ENCODE measurements around the gene CAMSAP1.
A peak's percentile ranks its signal among the peaks of the same experiment; 100 is the strongest.

The CAMSAP1 gene

DNA sequence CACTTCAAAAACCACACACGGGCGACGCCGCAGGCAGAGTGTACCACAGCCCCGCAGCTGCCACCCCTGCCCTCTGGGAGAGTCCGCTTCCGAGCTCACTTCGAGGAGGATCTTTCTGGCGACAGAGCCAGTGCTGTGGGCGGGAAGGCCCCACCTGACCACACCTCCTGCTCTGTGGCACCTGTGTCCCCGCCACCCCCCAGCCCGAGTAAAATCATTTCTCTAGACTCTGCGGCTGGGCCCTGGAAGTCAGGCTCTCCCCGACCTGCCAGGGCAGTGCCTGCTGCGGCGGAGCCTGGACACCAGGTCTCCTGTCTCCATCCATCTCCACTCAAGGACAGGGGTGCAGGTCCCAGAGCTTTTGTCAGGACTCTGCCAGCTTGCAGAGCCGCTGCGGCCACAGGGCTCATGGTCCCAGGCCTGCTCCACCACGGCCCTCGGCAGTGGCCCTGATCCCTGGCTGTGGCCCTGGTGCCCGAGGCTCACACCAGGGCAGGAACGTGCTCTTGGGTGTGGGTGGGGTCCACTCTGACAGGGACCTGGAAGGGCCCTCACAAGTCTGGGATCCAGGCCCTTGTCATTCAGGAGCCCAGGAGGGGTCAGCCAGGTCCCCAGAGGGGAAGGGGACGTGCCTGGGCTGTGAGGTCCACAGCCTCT lies 20.9 kb upstream of the CAMSAP1 start:
- no peak overlapping the region for H3K4me3 ChIP-seq (ENCODE audit: low read depth, low read length)
- TF ChIP-seq, protein P1, sequence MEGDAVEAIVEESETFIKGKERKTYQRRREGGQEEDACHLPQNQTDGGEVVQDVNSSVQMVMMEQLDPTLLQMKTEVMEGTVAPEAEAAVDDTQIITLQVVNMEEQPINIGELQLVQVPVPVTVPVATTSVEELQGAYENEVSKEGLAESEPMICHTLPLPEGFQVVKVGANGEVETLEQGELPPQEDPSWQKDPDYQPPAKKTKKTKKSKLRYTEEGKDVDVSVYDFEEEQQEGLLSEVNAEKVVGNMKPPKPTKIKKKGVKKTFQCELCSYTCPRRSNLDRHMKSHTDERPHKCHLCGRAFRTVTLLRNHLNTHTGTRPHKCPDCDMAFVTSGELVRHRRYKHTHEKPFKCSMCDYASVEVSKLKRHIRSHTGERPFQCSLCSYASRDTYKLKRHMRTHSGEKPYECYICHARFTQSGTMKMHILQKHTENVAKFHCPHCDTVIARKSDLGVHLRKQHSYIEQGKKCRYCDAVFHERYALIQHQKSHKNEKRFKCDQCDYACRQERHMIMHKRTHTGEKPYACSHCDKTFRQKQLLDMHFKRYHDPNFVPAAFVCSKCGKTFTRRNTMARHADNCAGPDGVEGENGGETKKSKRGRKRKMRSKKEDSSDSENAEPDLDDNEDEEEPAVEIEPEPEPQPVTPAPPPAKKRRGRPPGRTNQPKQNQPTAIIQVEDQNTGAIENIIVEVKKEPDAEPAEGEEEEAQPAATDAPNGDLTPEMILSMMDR (conservative IDR thresholded peaks at IDR 0.05; ENCODE audit: low read depth, low read length), result no peak
- no peak for DNase-seq (ENCODE audit: low read depth)

DNA sequence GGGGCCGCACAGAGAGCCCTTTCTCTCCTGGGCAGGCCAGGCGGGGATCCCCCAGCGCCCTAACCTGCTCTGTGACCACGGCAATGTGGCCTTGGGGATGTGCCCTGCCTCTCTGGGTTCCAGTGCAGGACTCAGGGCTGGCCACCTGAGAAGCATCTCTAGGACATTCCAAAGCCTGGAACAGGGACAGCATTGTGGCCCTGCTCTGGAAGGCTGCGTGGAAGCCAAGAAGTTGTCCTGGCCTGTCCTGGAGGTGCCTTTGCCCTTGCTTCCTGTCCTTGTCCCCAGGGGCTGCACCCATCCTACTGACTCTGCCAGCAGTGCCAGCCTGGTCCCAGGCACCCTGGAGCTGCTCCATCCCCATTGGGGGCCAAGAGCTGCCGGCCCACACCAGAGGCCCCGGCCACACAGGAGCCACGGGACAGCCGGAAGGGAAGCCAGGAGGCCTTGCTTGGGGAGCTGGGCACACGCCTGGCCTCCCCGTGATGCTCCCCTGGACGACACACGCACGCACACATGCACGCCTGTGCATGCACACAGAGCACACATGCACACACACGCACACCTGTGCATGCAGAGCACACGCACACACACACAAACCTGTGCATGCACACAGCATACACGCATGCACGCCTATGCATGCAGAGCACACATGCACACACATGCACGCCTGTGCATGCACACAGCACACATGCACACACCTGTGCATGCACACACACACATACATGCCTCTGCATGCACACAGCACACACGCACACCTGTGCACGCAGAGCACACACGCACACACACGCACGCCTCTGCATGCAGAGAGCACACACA lies 20.1 kb upstream of the CAMSAP1 start:
- no peak for DNase-seq (ENCODE audit: low read depth)
- no peak overlapping the region for H3K4me3 ChIP-seq (ENCODE audit: low read depth, low read length)
- TF ChIP-seq, protein P1 (conservative IDR thresholded peaks at IDR 0.05; ENCODE audit: low read depth, low read length), result no peak

DNA sequence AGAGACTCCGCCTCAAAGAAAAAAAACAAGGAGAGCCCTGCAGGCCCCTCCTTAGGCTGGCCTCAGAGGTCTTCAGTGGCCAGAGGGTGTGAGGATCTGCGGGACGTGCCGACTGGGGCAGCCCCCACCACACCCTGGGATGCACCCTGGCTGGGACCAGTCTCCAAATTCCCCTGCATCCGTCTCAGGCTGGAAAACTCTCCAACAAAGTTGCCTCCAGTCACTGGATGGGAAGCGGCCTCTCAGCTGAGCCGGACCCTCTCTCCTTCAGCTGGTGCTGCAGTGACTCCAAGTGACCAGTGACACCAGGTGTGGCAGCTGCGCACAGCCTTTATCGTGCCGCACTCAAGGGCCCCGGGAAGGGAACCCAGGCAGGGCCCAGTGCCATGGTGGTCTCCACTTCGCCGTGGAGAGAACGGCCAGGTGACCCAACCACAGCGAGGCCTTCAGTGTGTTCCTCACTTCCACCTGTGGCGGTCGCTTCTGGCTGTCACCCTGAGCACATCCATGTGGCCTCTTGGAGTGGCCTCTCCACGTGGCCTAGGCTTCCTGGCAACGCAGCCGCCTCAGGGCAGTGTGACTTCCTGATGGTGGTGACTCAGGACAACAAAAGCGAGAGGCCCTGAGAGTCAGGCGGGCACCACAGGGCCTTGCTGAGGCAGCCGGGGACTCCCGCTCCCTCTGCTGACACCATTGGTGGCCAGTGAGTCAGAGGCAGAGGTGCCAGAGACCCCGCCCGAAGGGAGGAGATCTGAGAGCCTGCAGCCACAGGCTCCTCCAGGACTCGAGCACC lies 19.3 kb upstream of the CAMSAP1 start:
- H3K4me3 ChIP-seq (ENCODE audit: low read depth, low read length), result no peak overlapping the region
- TF ChIP-seq, protein P1 (conservative IDR thresholded peaks at IDR 0.05; ENCODE audit: low read depth, low read length), result no peak
- peak; percentile 68 for DNase-seq (ENCODE audit: low read depth)

DNA sequence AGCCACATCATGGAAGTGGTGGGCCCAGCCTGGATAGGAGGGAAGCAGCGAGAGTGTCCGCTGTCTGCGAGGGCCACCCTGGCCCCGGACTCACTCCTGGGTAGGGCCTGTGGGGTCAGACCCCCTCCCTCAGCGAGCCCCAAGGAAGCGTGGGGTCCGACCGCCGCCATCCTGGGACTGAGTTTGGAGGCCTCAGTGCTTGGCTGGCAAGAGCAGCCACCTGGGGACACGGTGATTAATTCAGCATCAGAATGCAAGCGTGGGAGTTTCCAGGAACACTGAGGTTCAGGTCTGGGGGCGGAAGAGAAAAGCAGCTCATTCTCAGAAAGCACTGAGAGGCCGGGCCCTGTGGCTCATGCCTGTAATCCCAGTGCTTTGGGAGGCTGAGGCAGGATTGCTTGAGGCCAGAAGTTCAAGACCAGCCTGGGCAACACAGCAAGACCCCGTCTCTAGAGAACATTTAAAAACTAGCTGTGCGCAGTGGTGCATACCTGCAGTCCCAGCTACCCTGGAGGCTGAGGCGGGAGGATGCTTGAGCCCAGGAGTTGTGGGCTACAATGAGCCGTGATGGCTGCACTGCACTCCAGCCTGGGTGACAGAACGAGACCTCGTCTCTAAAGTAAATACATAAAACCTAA lies 18.3 kb upstream of the CAMSAP1 start:
- DNase-seq (ENCODE audit: low read depth), result peak; percentile 22
- TF ChIP-seq, protein P1 (conservative IDR thresholded peaks at IDR 0.05; ENCODE audit: low read depth, low read length), result no peak
- H3K4me3 ChIP-seq (ENCODE audit: low read depth, low read length), result no peak overlapping the region

DNA sequence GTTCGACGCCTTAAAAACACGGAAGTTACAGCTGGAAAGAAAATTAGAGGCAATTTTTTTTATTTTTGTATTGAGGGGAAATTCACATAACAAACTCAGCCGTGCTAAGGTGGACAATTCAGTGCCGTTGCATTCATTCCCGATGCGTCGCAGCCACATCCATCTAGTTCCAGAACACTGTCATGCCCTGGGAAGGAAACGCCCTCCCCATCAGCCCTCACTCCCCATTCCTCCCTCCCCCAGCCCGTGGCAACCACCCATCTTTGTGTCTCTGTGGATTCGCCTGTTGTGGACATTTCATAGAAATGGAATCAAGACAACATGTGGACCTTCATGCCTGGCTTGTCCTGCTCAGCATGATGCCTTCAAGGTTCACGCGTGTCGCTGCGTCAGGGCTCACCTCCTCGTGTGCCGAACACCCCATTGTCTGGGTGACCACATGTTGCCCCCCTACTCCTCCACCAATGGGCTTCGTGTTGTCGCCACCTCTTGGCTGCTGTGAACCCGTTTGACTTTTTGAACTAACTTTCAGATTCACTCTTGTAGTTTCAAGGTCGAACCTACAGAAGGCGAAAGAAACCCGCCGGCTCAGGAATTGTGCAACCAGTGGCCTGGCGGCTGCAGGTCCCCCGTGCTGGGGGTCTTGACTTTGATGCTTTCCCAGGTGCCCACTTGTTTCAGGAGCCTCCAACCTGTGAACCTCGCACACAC lies 17.4 kb upstream of the CAMSAP1 start:
- H3K4me3 ChIP-seq (ENCODE audit: low read depth, low read length), result no peak overlapping the region
- TF ChIP-seq, protein P1 (conservative IDR thresholded peaks at IDR 0.05; ENCODE audit: low read depth, low read length), result no peak
- no peak for DNase-seq (ENCODE audit: low read depth)

DNA sequence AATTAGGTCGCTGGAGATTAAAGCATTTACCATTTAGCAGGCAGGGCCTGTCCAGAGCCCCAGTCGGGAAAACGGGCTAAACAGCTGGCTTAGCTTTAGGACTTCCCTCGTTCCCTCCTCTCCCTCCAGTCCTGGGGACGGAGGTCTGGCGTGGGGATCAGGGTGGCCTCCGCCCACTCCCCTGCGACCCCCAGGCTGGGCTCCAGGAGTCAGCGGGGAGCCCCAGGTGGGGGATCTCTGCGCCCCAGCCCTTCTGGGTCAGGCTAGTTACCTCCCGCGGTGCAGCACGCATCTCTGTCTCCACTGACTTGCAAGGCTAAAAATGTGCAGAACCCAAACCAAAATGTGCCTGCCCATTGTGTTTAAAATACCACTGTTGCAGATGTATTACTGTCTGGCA lies 16.2 kb upstream of the CAMSAP1 start:
- no peak for DNase-seq (ENCODE audit: low read depth)
- TF ChIP-seq, protein P1 (conservative IDR thresholded peaks at IDR 0.05; ENCODE audit: low read depth, low read length), result no peak
- H3K4me3 ChIP-seq (ENCODE audit: low read depth, low read length), result no peak overlapping the region
